Measurements from ENCODE around the gene FAM83E.

Gene FAM83E

DNA sequence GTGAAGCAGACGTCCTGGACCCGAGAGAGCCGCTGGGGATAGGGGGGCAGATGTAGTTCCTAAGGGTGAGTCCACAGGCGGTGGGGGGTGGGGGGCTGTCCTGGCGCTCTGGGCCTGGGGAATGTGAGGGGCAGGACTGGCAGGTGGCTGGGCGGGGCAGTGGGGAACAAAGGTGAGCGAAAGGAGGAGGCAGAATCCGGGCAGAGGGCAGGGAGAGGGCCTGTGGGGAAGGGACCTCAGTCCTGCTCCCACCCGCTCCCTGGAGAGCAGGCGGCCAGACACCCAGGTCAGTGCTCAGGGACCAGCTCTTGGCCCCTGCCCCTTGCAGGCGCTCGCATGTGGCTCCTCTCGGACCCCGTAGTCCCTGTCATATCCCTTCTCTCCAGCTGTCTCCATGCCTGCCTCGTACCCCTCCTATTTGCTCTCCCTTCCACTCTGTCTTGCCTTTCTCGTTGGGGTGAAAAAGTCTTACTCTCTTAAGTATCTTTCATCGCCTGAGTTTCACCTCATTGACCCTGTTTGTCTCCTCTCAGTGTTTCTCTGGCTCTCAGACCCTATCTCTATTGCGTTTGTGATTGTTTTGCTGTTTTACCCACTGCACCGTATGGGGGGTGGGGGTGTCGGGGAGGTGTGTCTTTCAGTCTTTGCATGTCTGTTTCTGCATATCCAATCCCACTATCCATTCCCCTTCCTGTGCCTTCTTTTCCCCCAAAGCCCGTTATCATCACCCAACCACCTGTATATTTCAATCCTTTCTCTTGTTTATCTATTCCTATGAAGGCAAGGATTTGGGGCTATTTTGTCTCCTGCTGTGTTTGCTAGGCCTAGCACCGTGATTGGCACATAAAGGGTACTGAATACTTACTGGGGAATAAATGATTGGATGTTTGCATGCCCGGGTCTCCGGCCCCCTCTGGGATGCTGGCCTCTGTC, 10.2 kb upstream of the FAM83E start:
- Histone ChIP-seq H3K36me3 (ENCODE audit: control insufficient read depth in 1 of 2, insufficient read depth in 2 of 2, low read length in 2 of 2) (peaks cover 0 to 8% of the 10 kb centered on the region in 2 donors), H3K4me3 (ENCODE audit: low read depth in 1 of 2, low read length in 2 of 2) (peak overlapping the region; percentile 48 to 50), H3K4me1 (ENCODE audit: control insufficient read depth in 1 of 2, insufficient read depth in 2 of 2, low read length in 2 of 2) (peaks cover 8 to 37% of the 10 kb centered on the region in 2 donors), H3K27me3 (ENCODE audit: low read depth, low read length) (no peaks in the 10 kb centered on the region), H3K27ac (ENCODE audit: low read length) (peak overlapping the region; percentile 67), H3K9me3 (ENCODE audit: control insufficient read depth in 1 of 2, low read length in 2 of 2) (no peaks in the 10 kb centered on the region)

DNA sequence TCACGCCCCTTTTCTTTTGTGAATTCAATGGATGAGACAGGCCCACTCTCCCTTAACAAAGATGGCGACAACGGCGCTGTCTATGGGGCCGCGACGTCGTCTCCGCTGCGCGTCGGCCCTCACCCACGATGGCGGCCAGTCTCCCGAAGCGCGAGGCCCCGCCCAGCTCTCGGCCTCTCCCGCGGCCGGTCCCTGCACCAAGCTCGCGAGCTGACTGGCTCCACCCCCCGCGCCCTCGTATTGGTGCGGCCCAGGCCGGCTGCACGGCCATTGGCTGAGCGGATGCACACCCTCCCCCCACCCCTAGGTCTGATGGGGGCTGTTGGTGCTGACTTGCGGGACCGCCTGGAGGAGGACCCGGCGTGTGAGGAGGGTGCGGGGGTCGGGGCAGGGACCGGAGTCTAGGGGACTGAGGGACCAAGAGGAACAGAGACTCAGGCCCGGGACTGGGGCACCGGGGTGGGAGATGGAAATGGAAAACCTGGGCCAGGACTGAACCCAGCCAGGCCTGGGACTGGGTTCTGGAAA, 9.3 kb upstream of the FAM83E start:
- H3K27me3 ChIP-seq (ENCODE audit: low read depth, low read length), result no peaks in the 10 kb centered on the region
- H3K36me3 ChIP-seq (ENCODE audit: control insufficient read depth in 1 of 2, insufficient read depth in 2 of 2, low read length in 2 of 2), result peaks cover 0 to 8% of the 10 kb centered on the region in 2 donors
- peaks cover 8 to 34% of the 10 kb centered on the region in 2 donors for H3K4me1 ChIP-seq (ENCODE audit: control insufficient read depth in 1 of 2, insufficient read depth in 2 of 2, low read length in 2 of 2)
- peak overlapping the region; percentile 67 for H3K27ac ChIP-seq (ENCODE audit: low read length)
- peak overlapping the region; percentile 50 for H3K4me3 ChIP-seq (ENCODE audit: low read depth in 1 of 2, low read length in 2 of 2)
- no peaks in the 10 kb centered on the region for H3K9me3 ChIP-seq (ENCODE audit: control insufficient read depth in 1 of 2, low read length in 2 of 2)

DNA sequence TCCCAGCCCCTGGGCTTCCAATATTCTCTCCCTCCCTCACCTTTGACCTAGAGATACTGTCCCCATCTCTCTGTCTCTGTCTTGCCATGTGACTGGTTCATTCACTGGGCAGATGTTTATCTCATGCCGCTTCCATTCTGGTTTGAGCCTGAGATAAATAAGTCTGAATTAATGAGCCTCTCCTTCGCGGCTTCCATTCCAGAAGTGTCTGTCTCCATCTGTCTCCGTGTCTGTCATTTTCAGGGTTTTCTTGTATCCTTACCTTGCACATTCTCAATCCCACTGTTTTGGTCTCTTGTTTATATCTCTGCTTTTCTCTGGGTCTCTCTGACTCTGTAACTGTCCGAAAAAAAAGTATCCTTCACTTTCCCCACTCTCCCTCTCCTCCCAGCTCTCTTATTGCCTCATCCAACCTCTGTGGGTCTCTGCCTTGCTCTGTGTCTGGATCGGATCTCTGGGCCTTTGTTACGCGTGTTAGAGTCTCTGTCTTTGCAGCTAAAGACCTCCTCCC, 8.7 kb upstream of the FAM83E start:
- H3K36me3 ChIP-seq (ENCODE audit: control insufficient read depth in 1 of 2, insufficient read depth in 2 of 2, low read length in 2 of 2), result peaks cover 0 to 8% of the 10 kb centered on the region in 2 donors
- H3K27ac ChIP-seq (ENCODE audit: low read length), result peak overlapping the region; percentile 56
- no peaks in the 10 kb centered on the region for H3K27me3 ChIP-seq (ENCODE audit: low read depth, low read length)
- H3K4me3 ChIP-seq (ENCODE audit: low read depth in 1 of 2, low read length in 2 of 2), result peak overlapping the region; percentile 50
- H3K9me3 ChIP-seq (ENCODE audit: control insufficient read depth in 1 of 2, low read length in 2 of 2), result no peaks in the 10 kb centered on the region
- H3K4me1 ChIP-seq (ENCODE audit: control insufficient read depth in 1 of 2, insufficient read depth in 2 of 2, low read length in 2 of 2), result peaks cover 8 to 34% of the 10 kb centered on the region in 2 donors

DNA sequence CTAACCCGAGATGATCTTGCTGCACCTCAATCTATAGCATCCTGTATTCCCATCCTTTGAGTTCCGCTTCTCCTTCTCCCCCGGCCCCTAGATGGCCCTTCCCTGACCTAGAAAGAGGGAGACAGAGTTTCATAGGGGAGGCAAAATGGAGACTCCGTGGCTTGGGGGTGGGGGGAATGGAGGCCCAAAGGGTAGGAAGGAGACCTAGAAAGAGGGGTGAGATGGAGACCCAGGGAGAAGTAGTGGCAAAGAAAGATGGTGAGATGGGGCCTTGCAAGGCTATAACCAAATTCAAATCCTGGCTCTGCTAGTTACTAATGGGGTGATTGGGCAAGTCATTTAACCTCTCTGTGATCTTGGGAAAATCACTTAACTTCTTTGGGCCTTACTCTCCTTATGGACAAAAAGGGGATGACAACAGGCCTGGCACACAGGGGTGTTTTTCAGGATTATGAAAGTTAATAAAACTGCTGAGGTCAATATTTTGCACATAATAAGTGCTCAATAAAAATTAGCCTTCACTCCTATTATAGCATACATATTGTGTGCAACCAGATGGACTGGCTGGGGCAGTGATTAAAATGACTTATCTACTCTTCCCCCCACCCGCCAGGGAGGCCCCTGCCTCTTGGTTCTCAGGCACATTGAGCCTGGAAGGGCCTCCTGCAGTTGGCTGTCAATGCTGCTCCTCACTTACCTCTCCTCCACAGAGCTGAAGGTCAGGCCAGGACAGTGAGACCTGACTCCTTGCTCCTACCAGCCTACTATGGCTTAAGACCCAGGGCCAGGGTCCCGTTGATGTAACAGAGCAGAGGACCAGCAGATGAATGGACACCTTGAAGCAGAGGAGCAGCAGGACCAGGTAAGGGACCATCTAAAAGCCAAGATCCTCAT, 5.1 kb upstream of the FAM83E start:
- no peaks in the 10 kb centered on the region for H3K9me3 ChIP-seq (ENCODE audit: control insufficient read depth in 1 of 2, low read length in 2 of 2)
- H3K4me1 ChIP-seq (ENCODE audit: control insufficient read depth in 1 of 2, insufficient read depth in 2 of 2, low read length in 2 of 2), result peaks cover 19 to 52% of the 10 kb centered on the region in 2 donors
- peak overlapping the region; percentile 97 for H3K27ac ChIP-seq (ENCODE audit: low read length)
- H3K36me3 ChIP-seq (ENCODE audit: control insufficient read depth in 1 of 2, insufficient read depth in 2 of 2, low read length in 2 of 2), result peaks cover 16 to 28% of the 10 kb centered on the region in 2 donors
- no peaks in the 10 kb centered on the region for H3K27me3 ChIP-seq (ENCODE audit: low read depth, low read length)
- peak overlapping the region; percentile 81 to 93 for H3K4me3 ChIP-seq (ENCODE audit: low read depth in 1 of 2, low read length in 2 of 2)

DNA sequence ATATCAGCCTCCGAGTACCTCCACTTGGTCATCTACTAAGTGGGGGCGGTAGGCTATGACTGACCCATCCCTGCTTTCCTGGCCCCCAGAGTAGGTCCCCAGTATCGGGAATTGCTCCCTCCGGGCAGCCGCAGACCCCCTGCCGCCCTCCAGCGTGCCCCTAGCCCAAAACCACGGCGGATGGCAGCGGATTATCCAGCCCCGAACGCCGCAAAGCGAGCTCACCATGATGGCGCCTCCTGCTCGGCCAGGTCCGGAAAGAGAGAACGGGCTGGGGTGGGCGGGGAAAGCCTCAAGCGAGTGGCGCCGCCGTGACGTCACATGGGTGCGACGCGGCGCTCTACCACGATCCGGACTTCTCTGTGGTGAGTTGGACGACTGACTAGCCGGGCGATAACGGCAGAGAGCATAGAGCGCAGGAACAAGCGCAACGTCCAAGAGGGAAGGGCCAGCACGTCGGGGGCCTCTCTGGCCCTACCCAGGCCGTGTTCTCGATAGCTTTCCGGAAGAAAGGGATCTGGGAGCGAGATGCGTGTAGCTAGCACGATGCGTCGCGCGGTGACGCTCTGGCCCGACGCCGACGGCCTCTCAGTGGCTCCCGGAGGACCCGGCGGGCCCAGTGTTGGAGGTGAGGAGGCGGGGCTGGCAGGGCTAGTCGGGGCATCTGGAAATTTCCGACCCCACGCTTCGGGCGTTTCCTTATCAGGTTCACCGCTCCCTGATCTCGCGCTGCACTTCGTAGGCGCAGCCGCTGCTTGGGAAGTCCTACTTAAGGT, 4.2 kb upstream of the FAM83E start, which contains the start of the genes RPL18 and SPHK2:
Gene RPL18, minus strand, starts transcription at position 263 of the 776 bp plus-strand sequence. Its CDS starts 35 bp downstream, at position 228.
Gene SPHK2, plus strand, starts transcription at position 591 of the 776 bp plus-strand sequence. CDS start 1,009 bp downstream, outside the sequence.
- H3K4me1 ChIP-seq (ENCODE audit: control insufficient read depth in 1 of 2, insufficient read depth in 2 of 2, low read length in 2 of 2), result peaks cover 19 to 44% of the 10 kb centered on the region in 2 donors
- peak within 1 kb of the TSS; percentile 97 for H3K27ac ChIP-seq (ENCODE audit: low read length)
- no peaks in the 10 kb centered on the region for H3K27me3 ChIP-seq (ENCODE audit: low read depth, low read length)
- H3K9me3 ChIP-seq (ENCODE audit: control insufficient read depth in 1 of 2, low read length in 2 of 2), result no peaks in the 10 kb centered on the region
- peaks cover 16 to 31% of the 10 kb centered on the region in 2 donors for H3K36me3 ChIP-seq (ENCODE audit: control insufficient read depth in 1 of 2, insufficient read depth in 2 of 2, low read length in 2 of 2)
- H3K4me3 ChIP-seq (ENCODE audit: low read depth in 1 of 2, low read length in 2 of 2), result peak within 1 kb of the TSS; percentile 93 to 97

DNA sequence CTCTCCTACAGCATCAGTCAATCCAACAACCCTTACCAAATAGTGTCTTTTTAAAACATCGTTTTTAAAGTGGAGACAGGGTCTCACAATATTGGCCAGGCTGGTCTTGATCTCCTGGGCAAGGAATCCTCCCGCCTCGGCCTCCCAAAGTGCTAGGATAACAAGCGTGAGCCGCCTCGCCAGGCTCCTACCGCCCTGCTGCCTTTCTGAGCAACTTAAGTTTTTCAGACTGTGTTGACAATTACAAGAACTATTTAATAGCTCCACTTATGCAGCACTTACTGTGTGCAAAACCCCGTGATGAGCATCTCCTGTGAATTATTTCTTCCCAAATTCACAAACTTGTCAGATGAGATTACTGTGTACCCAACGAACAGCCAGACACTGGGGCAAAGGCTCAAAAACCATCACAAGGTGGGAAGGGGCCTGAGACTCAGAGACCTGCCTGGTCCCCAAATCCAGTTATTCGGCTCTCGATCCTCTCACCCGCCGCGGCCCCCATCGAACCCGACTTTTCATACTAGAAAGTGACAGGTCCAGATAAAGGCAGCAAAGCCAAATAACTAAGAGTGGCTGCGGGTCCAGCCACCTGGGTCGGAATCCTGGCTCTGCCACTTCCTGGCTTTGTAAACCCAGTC, 3.5 kb upstream of the FAM83E start:
- Histone ChIP-seq H3K4me1 (ENCODE audit: control insufficient read depth in 1 of 2, insufficient read depth in 2 of 2, low read length in 2 of 2) (peaks cover 14 to 40% of the 10 kb centered on the region in 2 donors), H3K27me3 (ENCODE audit: low read depth, low read length) (no peaks in the 10 kb centered on the region), H3K4me3 (ENCODE audit: low read depth in 1 of 2, low read length in 2 of 2) (peak overlapping the region; percentile 93 to 97), H3K27ac (ENCODE audit: low read length) (peak overlapping the region; percentile 87), H3K36me3 (ENCODE audit: control insufficient read depth in 1 of 2, insufficient read depth in 2 of 2, low read length in 2 of 2) (peaks cover 16 to 31% of the 10 kb centered on the region in 2 donors), H3K9me3 (ENCODE audit: control insufficient read depth in 1 of 2, low read length in 2 of 2) (no peaks in the 10 kb centered on the region)

DNA sequence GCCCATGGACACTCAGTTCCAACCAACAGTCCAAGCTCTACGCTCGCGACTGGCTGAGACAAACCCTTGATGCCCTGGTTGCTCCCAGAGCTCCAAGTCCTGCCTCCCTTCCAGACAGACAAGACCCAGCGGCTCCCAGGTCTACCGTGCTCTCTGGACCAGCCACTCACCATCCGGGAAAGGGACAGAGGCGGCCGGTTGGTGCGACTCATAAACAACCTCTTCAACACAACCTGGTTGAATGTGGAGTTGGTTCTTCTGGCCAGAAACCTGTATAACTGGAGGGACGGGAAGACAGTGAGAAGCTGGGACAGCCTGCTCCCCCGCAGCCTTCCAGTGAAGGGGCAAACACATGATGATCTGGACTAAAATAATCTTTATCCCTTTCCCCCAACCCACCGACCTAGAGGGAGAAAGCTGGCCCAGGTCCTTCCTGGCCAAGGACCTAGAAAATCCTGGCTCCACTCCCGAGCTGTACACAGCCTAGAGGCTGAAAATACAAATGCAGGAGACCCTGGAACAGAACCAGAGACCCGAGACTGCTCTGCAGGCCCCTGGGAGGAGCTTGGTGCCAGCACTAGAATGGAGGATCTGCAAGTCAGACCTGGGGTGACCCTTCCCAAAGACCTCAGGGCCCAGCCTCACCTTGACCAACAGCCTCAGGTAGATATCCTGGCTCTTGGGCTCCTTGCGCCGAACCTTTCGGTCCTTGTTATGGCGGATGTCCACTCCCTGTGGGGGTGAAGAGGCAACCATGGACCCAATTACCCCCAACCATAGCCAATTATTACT, 2.5 kb upstream of the FAM83E start:
- Histone ChIP-seq H3K4me1 (ENCODE audit: control insufficient read depth in 1 of 2, insufficient read depth in 2 of 2, low read length in 2 of 2) (peaks cover 11 to 36% of the 10 kb centered on the region in 2 donors), H3K4me3 (ENCODE audit: low read depth in 1 of 2, low read length in 2 of 2) (peak overlapping the region; percentile 93 to 97), H3K27me3 (ENCODE audit: low read depth, low read length) (no peaks in the 10 kb centered on the region), H3K36me3 (ENCODE audit: control insufficient read depth in 1 of 2, insufficient read depth in 2 of 2, low read length in 2 of 2) (peaks cover 16 to 31% of the 10 kb centered on the region in 2 donors), H3K27ac (ENCODE audit: low read length) (peak overlapping the region; percentile 87), H3K9me3 (ENCODE audit: control insufficient read depth in 1 of 2, low read length in 2 of 2) (no peaks in the 10 kb centered on the region)

DNA sequence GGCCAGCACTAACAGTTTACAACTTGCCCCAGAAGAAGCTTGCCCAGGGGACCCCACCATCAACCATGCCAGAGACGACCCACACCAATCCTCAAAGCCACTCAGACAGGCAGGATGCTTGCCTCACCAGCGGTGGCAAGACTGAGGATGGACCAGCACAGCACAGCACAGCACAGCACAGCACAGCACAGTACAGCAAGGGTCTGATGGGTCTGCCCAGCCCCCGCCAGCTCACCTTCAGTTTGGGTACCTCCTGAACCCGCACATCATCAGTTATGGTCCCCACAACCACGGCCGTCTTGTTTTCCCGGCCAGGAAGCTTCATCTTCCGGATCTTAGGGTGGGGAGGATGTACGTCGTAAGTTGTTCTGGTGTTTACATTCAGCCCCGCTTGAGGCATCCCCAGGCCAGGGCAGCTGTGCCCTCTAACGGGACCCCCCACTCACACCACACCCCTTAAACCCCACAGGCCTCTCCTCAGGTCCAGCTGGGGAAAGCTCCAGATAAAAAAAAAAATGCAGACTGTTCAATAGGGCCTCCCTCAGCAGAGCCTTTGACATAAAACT, 1.7 kb upstream of the FAM83E start:
- no peaks in the 10 kb centered on the region for H3K9me3 ChIP-seq (ENCODE audit: control insufficient read depth in 1 of 2, low read length in 2 of 2)
- no peak overlapping the region for H3K4me3 ChIP-seq (ENCODE audit: low read depth in 1 of 2, low read length in 2 of 2)
- H3K4me1 ChIP-seq (ENCODE audit: control insufficient read depth in 1 of 2, insufficient read depth in 2 of 2, low read length in 2 of 2), result peaks cover 11 to 36% of the 10 kb centered on the region in 2 donors
- peaks cover 16 to 31% of the 10 kb centered on the region in 2 donors for H3K36me3 ChIP-seq (ENCODE audit: control insufficient read depth in 1 of 2, insufficient read depth in 2 of 2, low read length in 2 of 2)
- H3K27me3 ChIP-seq (ENCODE audit: low read depth, low read length), result no peaks in the 10 kb centered on the region
- H3K27ac ChIP-seq (ENCODE audit: low read length), result peak overlapping the region; percentile 87

DNA sequence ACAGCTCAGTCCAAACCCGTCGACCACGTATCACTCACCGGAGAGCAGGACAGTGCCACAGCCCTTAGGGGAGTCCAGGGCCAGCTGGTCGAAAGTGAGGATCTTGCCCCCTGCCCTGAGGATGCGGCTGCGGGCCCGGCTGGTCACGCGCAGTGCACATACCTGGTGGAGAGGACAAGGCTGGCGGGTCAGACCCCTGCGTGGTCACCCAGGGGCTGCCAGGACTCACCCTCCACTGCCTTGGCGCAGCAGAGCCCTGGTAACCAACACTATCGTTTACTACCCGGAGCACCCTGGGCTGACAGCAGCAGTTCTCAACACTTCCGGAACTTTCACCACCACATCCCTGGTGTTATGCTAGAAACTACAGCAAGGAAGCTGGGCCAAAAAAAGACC, 1.2 kb upstream of the FAM83E start:
- Histone ChIP-seq H3K27ac (ENCODE audit: low read length) (peak overlapping the region; percentile 8), H3K4me1 (ENCODE audit: control insufficient read depth in 1 of 2, insufficient read depth in 2 of 2, low read length in 2 of 2) (peaks cover 11 to 36% of the 10 kb centered on the region in 2 donors), H3K36me3 (ENCODE audit: control insufficient read depth in 1 of 2, insufficient read depth in 2 of 2, low read length in 2 of 2) (peaks cover 16 to 31% of the 10 kb centered on the region in 2 donors), H3K27me3 (ENCODE audit: low read depth, low read length) (no peaks in the 10 kb centered on the region), H3K9me3 (ENCODE audit: control insufficient read depth in 1 of 2, low read length in 2 of 2) (no peaks in the 10 kb centered on the region), H3K4me3 (ENCODE audit: low read depth in 1 of 2, low read length in 2 of 2) (no peak overlapping the region)

Measured in muscle layer of duodenum (tissue), 2 donors.